GM10266 (cell line): ENCODE results near the gene RYR3.

ENCODE experiments used
- DNase-seq: peaks from one replicate; pipeline ENCODE4 v3.0.0; 2012; ENCODE audit errors: extremely low spot score
- TF ChIP-seq, protein P1 (sequence below): IDR thresholded peaks from 2 replicates; pipeline ENCODE4 v1.5.1; 2012; ENCODE audit warnings: mild to moderate bottlenecking, low read depth; ENCODE audit not compliant: control insufficient read depth, insufficient read depth; ENCODE audit errors: missing control alignments

The RYR3 gene

DNA sequence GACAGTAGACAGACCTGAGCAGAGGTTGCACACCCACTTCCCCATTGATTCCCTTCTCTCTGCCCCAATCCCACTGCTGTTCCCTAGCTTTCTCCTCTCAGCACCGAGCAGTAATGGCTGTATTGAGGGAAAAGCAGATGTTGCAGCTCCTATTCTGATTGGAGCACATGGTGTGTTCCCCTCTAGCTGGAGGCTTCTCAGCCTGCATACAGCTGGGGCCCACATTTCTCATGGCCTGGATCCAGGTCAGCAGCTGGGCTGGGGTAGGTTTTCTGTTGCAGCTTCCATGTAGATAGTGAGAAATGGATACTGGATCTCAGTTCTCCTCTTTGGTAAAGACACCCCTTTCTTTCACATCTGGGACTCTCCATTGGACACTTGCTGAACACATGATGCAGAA, 50.1 kb downstream of the RYR3 start:
- no peak for DNase-seq
- TF ChIP-seq, protein P1, sequence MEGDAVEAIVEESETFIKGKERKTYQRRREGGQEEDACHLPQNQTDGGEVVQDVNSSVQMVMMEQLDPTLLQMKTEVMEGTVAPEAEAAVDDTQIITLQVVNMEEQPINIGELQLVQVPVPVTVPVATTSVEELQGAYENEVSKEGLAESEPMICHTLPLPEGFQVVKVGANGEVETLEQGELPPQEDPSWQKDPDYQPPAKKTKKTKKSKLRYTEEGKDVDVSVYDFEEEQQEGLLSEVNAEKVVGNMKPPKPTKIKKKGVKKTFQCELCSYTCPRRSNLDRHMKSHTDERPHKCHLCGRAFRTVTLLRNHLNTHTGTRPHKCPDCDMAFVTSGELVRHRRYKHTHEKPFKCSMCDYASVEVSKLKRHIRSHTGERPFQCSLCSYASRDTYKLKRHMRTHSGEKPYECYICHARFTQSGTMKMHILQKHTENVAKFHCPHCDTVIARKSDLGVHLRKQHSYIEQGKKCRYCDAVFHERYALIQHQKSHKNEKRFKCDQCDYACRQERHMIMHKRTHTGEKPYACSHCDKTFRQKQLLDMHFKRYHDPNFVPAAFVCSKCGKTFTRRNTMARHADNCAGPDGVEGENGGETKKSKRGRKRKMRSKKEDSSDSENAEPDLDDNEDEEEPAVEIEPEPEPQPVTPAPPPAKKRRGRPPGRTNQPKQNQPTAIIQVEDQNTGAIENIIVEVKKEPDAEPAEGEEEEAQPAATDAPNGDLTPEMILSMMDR, result no peak

DNA sequence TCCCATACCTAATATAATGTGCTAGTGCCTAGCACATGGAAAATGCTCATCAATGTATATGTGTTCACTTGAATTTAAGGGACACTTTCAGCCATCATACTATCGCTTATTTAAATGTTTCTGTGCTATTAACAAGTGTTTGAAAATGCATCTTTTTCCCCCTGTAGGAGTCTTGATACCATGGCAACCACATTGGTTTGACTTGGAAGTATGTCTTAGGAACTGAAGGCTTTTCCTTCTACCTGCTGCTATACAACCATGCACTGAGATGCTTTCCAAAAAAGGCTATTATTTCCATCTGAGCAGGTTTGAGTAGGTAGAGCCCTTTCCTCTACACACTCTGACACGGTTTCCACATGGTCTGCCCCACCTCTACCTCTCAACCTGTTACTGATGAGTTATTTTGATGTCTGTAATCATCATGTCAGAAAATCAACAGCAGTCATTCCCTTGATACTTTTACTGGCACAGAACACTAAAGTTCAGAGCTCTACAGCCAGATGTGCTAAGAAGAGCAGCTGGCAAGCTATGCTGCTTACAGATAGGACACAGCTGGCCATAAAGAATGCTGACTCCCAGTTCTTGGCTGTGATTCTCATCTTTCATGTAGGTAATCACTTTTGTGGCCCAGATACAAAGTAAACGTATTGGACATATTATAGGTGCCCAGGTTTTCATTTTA, 59.3 kb downstream of the RYR3 start:
- TF ChIP-seq, protein P1, result no peak
- DNase-seq, result no peak

DNA sequence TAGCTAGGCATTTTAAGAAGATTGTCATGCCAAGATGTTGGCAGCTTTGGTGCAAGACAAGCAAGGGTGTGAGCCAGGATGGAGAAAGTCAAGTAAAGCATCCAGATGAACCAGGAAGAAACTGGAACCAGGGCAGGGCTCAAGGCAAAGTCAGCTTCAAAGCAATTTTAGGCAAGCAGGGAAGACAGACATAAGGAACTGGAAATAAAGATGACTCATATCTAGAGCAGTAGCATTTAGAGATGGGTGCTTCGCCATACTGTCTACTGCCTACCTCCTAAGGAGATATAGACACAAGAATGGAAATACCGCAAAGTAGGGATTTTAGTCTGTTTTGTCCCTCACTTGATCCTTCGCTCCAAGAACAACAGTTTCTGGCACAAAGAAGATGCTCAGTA, 59.9 kb downstream of the RYR3 start:
- TF ChIP-seq, protein P1, result no peak
- DNase-seq, result no peak

DNA sequence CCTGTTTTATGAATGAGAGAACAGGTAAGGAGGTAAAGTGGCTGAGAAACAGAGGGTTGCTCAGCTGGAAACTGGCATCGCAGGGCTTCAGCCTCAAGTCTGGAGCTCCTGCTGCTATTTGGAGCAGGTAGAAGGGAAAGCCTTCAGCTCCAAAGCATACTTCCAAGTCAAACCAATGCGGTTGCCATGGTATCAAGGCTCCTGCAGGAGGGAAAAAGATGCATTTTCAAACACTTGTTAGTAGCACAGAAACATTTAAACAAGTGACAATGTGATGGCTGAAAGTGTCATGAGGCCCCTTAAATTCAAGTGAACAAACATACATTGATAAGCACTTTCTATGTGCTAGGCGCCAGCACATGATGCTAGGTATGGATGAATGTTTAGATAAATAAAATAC, 60.4 kb downstream of the RYR3 start:
- no peak for DNase-seq
- TF ChIP-seq, protein P1, result no peak

DNA sequence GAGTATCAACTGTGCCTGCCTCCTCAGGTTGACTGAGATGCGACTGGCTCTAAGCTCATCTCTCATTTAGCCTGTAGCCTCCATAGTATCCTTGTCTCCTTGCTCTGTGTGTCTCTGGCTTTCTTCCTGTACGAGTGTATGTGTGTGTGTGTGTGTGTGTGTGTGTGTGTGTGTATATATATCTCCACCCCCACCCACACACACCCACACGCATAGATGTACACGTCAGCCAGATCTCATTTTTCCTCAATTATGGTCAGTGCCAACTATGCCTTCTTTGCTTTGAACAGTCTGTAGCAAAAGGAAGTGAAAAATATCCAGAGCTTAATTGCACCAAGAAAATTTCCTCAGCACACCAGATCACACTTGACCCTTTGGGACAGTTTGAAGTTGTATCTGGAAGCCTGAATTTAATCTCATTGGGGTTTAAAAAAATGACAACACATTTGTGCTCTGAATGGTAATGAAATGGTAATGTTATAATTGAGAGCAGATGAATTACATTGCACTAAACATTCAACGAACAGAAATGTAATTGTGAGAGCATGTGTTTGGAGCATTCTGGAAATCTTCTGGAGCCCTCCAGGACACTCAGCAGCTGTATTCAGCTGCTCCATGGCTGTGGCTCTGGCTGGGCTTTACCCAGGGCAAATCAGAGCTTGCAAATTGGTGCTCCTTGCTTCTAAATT, 63.6 kb downstream of the RYR3 start:
- no peak for DNase-seq
- TF ChIP-seq, protein P1, result no peak

DNA sequence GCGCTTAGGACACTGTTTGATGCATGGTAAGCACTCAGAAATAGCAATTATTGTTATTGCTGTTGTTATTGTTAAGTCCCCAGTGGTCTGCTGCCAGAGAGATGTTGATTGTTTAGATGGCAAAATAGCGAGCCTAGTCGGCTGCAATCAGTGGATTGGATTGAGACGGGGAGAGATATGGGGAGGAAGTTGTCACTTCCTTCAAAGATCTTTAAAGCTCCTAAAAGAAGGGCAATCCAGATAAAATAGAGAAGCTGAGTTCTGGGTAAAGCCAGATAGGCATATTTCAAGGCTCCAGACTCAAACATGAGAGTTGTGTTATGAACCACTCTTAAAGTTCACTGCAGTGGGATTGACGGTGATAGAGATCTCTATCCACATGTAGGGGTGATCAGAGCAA, 64.5 kb downstream of the RYR3 start:
- TF ChIP-seq, protein P1, result no peak

DNA sequence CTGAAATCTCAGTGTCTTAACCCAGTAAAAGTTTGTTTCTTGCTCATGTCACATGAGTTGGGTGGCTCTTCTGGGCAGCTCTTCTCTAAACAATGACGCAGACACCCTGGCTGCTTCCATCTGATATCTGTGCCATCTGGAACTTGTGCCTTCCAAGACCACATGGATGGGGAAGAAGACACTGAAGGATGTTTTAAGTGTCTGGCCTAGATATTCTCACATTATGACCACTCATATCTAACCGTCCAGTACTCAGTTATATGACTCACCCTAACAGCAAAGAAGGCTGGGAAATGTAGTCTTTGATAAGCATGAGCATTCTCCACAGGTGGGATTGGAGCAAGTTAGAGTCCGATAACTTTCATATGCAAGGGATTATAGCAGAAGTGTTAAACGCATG, 66.4 kb downstream of the RYR3 start:
- DNase-seq, result no peak
- TF ChIP-seq, protein P1, result no peak

More for the DNA sequence above, 64.5 kb downstream of the RYR3 start:
- no peak for DNase-seq
